ENCODE measurements around the gene FKRP. TPM values are rescaled to one million over a fixed set of nuclear protein-coding genes. Genes with fewer than 3 reads are reported as not detected.

FKRP gene
- total RNA-seq, 1 experiment from 2014 or later: 10.6 TPM

DNA sequence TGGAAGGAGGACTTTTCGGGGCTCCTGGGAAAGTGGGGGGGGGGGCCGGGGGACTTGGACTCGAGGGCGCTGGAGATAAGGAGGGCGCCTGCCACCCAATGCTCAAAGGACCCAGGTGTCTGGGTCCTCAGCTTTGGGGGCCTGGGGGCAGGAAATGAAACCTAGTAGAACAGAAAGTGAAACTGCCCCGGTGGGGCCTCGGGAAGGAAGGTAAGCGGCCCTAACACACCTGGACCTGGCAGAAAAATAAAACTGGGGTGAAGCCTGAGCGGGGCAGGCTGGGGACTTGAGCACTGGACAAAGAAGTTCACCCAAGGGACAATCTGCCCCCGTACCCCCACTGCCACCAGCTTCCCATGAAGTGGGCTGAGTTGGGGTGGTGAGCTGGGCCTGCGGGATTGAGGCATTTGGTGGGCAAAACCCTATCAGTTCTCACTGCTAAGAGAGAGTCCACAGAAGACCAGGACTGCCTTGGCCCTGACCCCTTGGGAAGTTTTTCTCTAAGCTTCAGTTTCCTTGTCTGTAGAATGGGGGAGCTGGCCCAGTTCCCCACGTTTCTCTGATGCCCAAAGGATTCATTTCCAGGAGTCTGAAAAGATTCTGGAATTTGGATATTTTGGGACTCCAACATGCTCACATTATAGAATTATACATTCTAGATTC lies 31.3 kb upstream of the FKRP start:
- Histone ChIP-seq H3K4me1 (replicated peaks; ENCODE audit: insufficient read depth) (peaks cover 27% of the 10 kb centered on the region), H4K20me1 (ENCODE audit: insufficient read depth) (0 out of 2 replicates have a peak, but pooled peaks cover 4% of the 10 kb centered on the region), H3K27ac (peak overlapping the region; percentile 69), H3K79me2 (ENCODE audit: low read depth) (peaks cover 45% of the 10 kb centered on the region), H3K36me3 (ENCODE audit: low read depth) (peaks cover 3% of the 10 kb centered on the region; the same call in 1 of the 2 replicates), H3K27me3 (ENCODE audit: insufficient read depth, low read depth) (no peaks in the 10 kb centered on the region), H3K9me3 (ENCODE audit: insufficient read depth, low read depth) (no peaks in the 10 kb centered on the region), H3K4me3 (peak overlapping the region; percentile 76), H3F3A (ENCODE audit: insufficient read depth, low read depth) (peaks cover 40% of the 10 kb centered on the region; the same call in 1 of the 2 replicates), H2AFZ (peak overlapping the region; percentile 91; the same call in 1 of the 2 replicates), H3K4me2 (peak overlapping the region; percentile 98), H3K9me2 (ENCODE audit: insufficient read depth) (no peaks in the 10 kb centered on the region)
- TSS peak; percentile 80 for BruUV-seq (replicated peaks)
- ChIA-PET POLR2A (ENCODE audit: unreplicated experiment) (interaction anchor here (0.7 to 0.8 kb wide), 3 partner anchors 16 to 189 kb away, joined by 4 to 10 read pairs (median 5); no protein-coding TSS in a partner anchor), CTCF (interaction anchor here (0.6 to 0.8 kb wide), 4 partner anchors 50 to 538 kb away, joined by 5 to 7 read pairs (median 7); no protein-coding TSS in a partner anchor)
- no peak for TF ChIP-seq EZH2 (IDR thresholded peaks at IDR 0.05; ENCODE audit: low read depth)
- no peak for TF ChIP-seq CTCF (conservative IDR thresholded peaks at IDR 0.05)
- intact Hi-C loops (cut with micrococcal nuclease; ENCODE audit: unreplicated experiment): no loop called here
- DNase-seq: peak in 1 of 2 experiments; percentile 31

DNA sequence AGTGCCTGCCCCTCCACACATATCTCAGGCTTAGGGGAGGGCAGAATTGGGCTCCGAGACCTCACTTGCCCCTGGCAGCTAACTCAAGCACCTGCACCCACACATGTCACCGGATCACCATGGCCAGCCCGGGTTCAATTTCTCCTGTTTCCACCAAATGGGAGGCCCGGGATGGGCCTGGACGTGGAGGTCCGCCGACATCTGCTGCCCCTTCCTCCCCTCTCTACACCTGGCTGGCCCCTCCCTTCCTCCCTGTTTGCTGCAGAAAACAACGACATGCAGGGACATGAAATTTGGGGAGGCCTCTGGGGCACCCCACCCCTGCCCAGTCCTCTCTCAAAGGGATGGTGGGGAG lies 30.3 kb upstream of the FKRP start:
- Histone ChIP-seq H3K27me3 (ENCODE audit: insufficient read depth, low read depth) (no peaks in the 10 kb centered on the region), H4K20me1 (ENCODE audit: insufficient read depth) (0 out of 2 replicates have a peak, but pooled peaks cover 4% of the 10 kb centered on the region), H2AFZ (peak overlapping the region; percentile 86), H3K79me2 (ENCODE audit: low read depth) (peaks cover 45% of the 10 kb centered on the region), H3K4me2 (peak overlapping the region; percentile 98), H3K9me3 (ENCODE audit: insufficient read depth, low read depth) (no peaks in the 10 kb centered on the region), H3K9me2 (ENCODE audit: insufficient read depth) (no peaks in the 10 kb centered on the region), H3K27ac (peak overlapping the region; percentile 69), H3K36me3 (ENCODE audit: low read depth) (no peaks in the 10 kb centered on the region; the same call in 1 of the 2 replicates), H3K4me1 (replicated peaks; ENCODE audit: insufficient read depth) (peaks cover 27% of the 10 kb centered on the region), H3K4me3 (peak overlapping the region; percentile 76), H3F3A (ENCODE audit: insufficient read depth, low read depth) (peaks cover 42% of the 10 kb centered on the region; the same call in 1 of the 2 replicates)
- no TSS peak for BruUV-seq (replicated peaks)
- intact Hi-C loops (cut with micrococcal nuclease; ENCODE audit: unreplicated experiment): no loop called here
- ChIA-PET POLR2A (ENCODE audit: unreplicated experiment) (interaction anchor here (0.8 kb wide), 1 partner anchor 15 kb away, joined by 4 read pairs; no protein-coding TSS in a partner anchor), CTCF (no interaction called here)
- TF ChIP-seq CTCF (conservative IDR thresholded peaks at IDR 0.05) (no peak), EZH2 (IDR thresholded peaks at IDR 0.05; ENCODE audit: low read depth) (no peak)
- no peak for DNase-seq

GRCh38 chr19:46715975-46716671 lies 29.7 kb upstream of the FKRP start:
- H3K36me3 ChIP-seq (ENCODE audit: low read depth): no peaks in the 10 kb centered on the region; the same call in 1 of the 2 replicates

More at GRCh38 chr19:46715975-46716671, 29.7 kb upstream of the FKRP start:
- Histone ChIP-seq H3K79me2 (ENCODE audit: low read depth) (peaks cover 41% of the 10 kb centered on the region), H3K4me3 (peak overlapping the region; percentile 76), H3K4me1 (replicated peaks; ENCODE audit: insufficient read depth) (peaks cover 27% of the 10 kb centered on the region), H3K9me3 (ENCODE audit: insufficient read depth, low read depth) (no peaks in the 10 kb centered on the region), H3K9me2 (ENCODE audit: insufficient read depth) (no peaks in the 10 kb centered on the region), H3K27ac (peak overlapping the region; percentile 69; the same call in 1 of the 2 replicates), H3F3A (ENCODE audit: insufficient read depth, low read depth) (peaks cover 47% of the 10 kb centered on the region; the same call in 1 of the 2 replicates), H4K20me1 (ENCODE audit: insufficient read depth) (0 out of 2 replicates have a peak, but pooled peaks cover 4% of the 10 kb centered on the region), H2AFZ (peak overlapping the region; percentile 86), H3K4me2 (peak overlapping the region; percentile 98), H3K27me3 (ENCODE audit: insufficient read depth, low read depth) (no peaks in the 10 kb centered on the region)
- ChIA-PET CTCF (interaction anchor here (0.5 to 0.7 kb wide), 4 partner anchors 11 to 173 kb away, joined by 3 to 11 read pairs (median 4); no protein-coding TSS in a partner anchor), POLR2A (ENCODE audit: unreplicated experiment) (interaction anchor here (0.6 kb wide), 1 partner anchor 73 kb away, joined by 4 read pairs; the partner anchor contains the start of gene SLC1A5)
- TF ChIP-seq CTCF (conservative IDR thresholded peaks at IDR 0.05): no peak; the same call in 1 of the 2 replicates
- no peak for TF ChIP-seq EZH2 (IDR thresholded peaks at IDR 0.05; ENCODE audit: low read depth)
- DNase-seq: peak in 1 of 2 experiments; percentile 17
- intact Hi-C loops (cut with micrococcal nuclease; ENCODE audit: unreplicated experiment): no loop called here
- no TSS peak for BruUV-seq (replicated peaks)

Data from PC-9 (cell line).